HepG2 (cell line): ENCODE measurements around the gene AQP12A. TPM values are rescaled to one million over a fixed set of nuclear protein-coding genes. Genes with fewer than 3 reads are reported as not detected.

ENCODE experiments used
- ATAC-seq: fragments of 200-7000 bp; cut with Tn5 transposase; 3 replicates; pipeline ENCODE4 v1.9.1; 2020; ENCODE audit warnings: mild to moderate bottlenecking, moderate library complexity
- BruUV-seq: library from RNA; stranded (reverse); fragments of 400-500 nt; replicated peaks from 2 replicates; lab custom pipeline; 2021; lab: Mats Ljungman, UMichigan
- CTCF ChIA-PET: fragments of 300-600 bp; formaldehyde crosslinking; extraction: SDS; loops from one replicate; lab custom pipeline; 2021; ENCODE audit warnings: low total read pairs, inconsistent platforms, low intra/inter-chr PET ratio; lab: Yijun Ruan, JAX
- POLR2A ChIA-PET: fragments of 350-600 bp; sonication (Branson Sonifier 250); formaldehyde crosslinking; loops from one replicate; lab custom pipeline; 2020; ENCODE audit warnings: antibody characterized with exemption, inconsistent platforms; lab: Yijun Ruan, JAX
- DNase-seq: peaks from one replicate; pipeline ENCODE4 v3.0.0-alpha.2; 2015; ENCODE audit warnings: low spot score
- FAIRE-seq: peaks from 3 replicates; lab custom pipeline; 2011; peaks lifted over from hg19 to GRCh38; lab: Jason Lieb, UNC
- H2AFZ ChIP-seq: one replicate; pipeline ENCODE4 v1.6.1; 2011; ENCODE audit warnings: low read length, inconsistent platforms
- H3K27ac ChIP-seq: fragments of 300-600 bp; 3 replicates; pipeline ENCODE4 v1.8.0; 2011; ENCODE audit warnings: mixed run types, mild to moderate bottlenecking, mixed read lengths, low read length, inconsistent platforms; ENCODE audit not compliant: insufficient read depth; ENCODE audit errors: extremely low read length
- H3K27me3 ChIP-seq, 2 experiments: fragments of 200-600 bp in 1 of 2; 2 replicates in 1 of 2; 3 replicates in 1 of 2; pipeline versions ENCODE4 v1.6.0 to v1.8.0; 2011; ENCODE audit warnings: low read length in 2 of 2, mild to moderate bottlenecking in 2 of 2, moderate library complexity in 2 of 2, inconsistent platforms in 1 of 2; ENCODE audit not compliant: insufficient read depth in 2 of 2, control insufficient read depth in 1 of 2
- H3K36me3 ChIP-seq, 2 experiments: fragments of 200-600 bp in 1 of 2; replicated peaks in 1 of 2; 2 replicates in 1 of 2; 3 replicates in 1 of 2; pipeline versions ENCODE4 v1.5.1 to v1.8.0; 2011; ENCODE audit warnings: low read length in 2 of 2, inconsistent platforms in 1 of 2; ENCODE audit not compliant: insufficient read depth in 2 of 2, control insufficient read depth in 1 of 2
- H3K4me1 ChIP-seq: 2 replicates; pipeline ENCODE4 v1.5.1; 2012; ENCODE audit warnings: low read length, inconsistent platforms; ENCODE audit not compliant: insufficient read depth
- H3K4me2 ChIP-seq: 2 replicates; pipeline ENCODE4 v1.6.0; 2011; ENCODE audit warnings: low read depth, low read length, inconsistent platforms
- H3K4me3 ChIP-seq, 3 experiments: fragments of 200-600 bp in 1 of 3; sonication (generic), shearing (Covaris generic) in 1 of 3; replicated peaks in 1 of 3; 2 replicates each; pipeline ENCODE4 v1.5.1; 2011 to 2016; ENCODE audit warnings: low read length in 3 of 3, inconsistent platforms in 2 of 3, low read depth in 2 of 3, mild to moderate bottlenecking in 2 of 3, control low read depth in 1 of 3, mixed read lengths in 1 of 3; ENCODE audit not compliant: insufficient read depth in 1 of 3
- H3K79me2 ChIP-seq: one replicate; pipeline ENCODE4 v1.6.1; 2011; ENCODE audit warnings: low read length, inconsistent platforms; ENCODE audit not compliant: insufficient read depth
- H3K9ac ChIP-seq: 2 replicates; pipeline ENCODE4 v1.6.0; 2011; ENCODE audit warnings: mild to moderate bottlenecking, low read depth, low read length, inconsistent platforms; ENCODE audit not compliant: insufficient read depth
- H3K9me3 ChIP-seq: 2 replicates; pipeline ENCODE4 v1.5.1; 2012; ENCODE audit warnings: mild to moderate bottlenecking, low read length
- H4K20me1 ChIP-seq: 2 replicates; pipeline ENCODE4 v1.6.0; 2011; ENCODE audit warnings: inconsistent platforms, mild to moderate bottlenecking, low read length, moderate library complexity; ENCODE audit not compliant: insufficient read depth
- MTF2 ChIP-seq: sonication (generic); formaldehyde crosslinking; IDR thresholded peaks from 2 replicates; pipeline ENCODE4 v1.5.0; 2020; ENCODE audit warnings: missing genetic modification reagents, borderline replicate concordance
- ZSCAN12 ChIP-seq: sonication (generic); formaldehyde crosslinking; IDR thresholded peaks from 2 replicates; pipeline ENCODE4 v1.9.0; 2021; ENCODE audit warnings: mild to moderate bottlenecking, missing genetic modification reagents
- WGBS: methylation state at CpG from one replicate; pipeline ENCODE4 v1.1.6; 2017; ENCODE audit warnings: low lambda C conversion rate; 5-methylcytosine and 5-hydroxymethylcytosine counted together
- in situ Hi-C: cut with HindIII; loops from 2 replicates; pipeline ENCODE4 v1.10.0; 2017; ENCODE audit warnings: low pct_unique_long_range_greater_than_20kb; ENCODE audit not compliant: extremely low pct_ligation_motif_present
- intact Hi-C: fragments of 100-400 bp; cut with micrococcal nuclease; formaldehyde crosslinking; loops from one replicate; pipeline ENCODE4 v1.10.0; 2022; ENCODE audit not compliant: unreplicated experiment
- polyA plus RNA-seq, 8 experiments: library from polyadenylated mRNA; depleted of rRNA in 3 of 8; stranded (reverse) in 7 of 8; unstranded in 1 of 8; fragments of >200 nt; fragmentation: Illumina TruSeq in 4 of 8; extraction: Trizol in 4 of 8; gene quantifications; 2 replicates each; pipeline versions ENCODE4 v1.2.1 to v1.2.3, GENCODE V29; 2011 to 2016; ENCODE audit warnings: low read depth in 4 of 8, missing spikeins in 1 of 8, mixed read lengths in 1 of 8; ENCODE audit not compliant: insufficient read depth in 1 of 8
- total RNA-seq, 5 experiments: library from RNA; depleted of rRNA; stranded (reverse); fragments of >200 nt; fragmentation: Illumina TruSeq; extraction: Trizol; gene quantifications; 2 replicates each; pipeline ENCODE4 v1.2.3, GENCODE V29; 2016; ENCODE audit warnings: low read depth in 1 of 5
- TF ChIP-seq, protein P1 (sequence below): sonication (generic); formaldehyde crosslinking; IDR thresholded peaks from 2 replicates; pipeline ENCODE4 v1.4.0; 2020; ENCODE audit warnings: mild to moderate bottlenecking, missing genetic modification reagents

AQP12A gene
- total and polyA plus RNA-seq, 2 of the 13 experiments (the other 11 are each of a cell fraction or from before 2014, with no cell fraction given): not detected

- TF ChIP-seq, protein P1, sequence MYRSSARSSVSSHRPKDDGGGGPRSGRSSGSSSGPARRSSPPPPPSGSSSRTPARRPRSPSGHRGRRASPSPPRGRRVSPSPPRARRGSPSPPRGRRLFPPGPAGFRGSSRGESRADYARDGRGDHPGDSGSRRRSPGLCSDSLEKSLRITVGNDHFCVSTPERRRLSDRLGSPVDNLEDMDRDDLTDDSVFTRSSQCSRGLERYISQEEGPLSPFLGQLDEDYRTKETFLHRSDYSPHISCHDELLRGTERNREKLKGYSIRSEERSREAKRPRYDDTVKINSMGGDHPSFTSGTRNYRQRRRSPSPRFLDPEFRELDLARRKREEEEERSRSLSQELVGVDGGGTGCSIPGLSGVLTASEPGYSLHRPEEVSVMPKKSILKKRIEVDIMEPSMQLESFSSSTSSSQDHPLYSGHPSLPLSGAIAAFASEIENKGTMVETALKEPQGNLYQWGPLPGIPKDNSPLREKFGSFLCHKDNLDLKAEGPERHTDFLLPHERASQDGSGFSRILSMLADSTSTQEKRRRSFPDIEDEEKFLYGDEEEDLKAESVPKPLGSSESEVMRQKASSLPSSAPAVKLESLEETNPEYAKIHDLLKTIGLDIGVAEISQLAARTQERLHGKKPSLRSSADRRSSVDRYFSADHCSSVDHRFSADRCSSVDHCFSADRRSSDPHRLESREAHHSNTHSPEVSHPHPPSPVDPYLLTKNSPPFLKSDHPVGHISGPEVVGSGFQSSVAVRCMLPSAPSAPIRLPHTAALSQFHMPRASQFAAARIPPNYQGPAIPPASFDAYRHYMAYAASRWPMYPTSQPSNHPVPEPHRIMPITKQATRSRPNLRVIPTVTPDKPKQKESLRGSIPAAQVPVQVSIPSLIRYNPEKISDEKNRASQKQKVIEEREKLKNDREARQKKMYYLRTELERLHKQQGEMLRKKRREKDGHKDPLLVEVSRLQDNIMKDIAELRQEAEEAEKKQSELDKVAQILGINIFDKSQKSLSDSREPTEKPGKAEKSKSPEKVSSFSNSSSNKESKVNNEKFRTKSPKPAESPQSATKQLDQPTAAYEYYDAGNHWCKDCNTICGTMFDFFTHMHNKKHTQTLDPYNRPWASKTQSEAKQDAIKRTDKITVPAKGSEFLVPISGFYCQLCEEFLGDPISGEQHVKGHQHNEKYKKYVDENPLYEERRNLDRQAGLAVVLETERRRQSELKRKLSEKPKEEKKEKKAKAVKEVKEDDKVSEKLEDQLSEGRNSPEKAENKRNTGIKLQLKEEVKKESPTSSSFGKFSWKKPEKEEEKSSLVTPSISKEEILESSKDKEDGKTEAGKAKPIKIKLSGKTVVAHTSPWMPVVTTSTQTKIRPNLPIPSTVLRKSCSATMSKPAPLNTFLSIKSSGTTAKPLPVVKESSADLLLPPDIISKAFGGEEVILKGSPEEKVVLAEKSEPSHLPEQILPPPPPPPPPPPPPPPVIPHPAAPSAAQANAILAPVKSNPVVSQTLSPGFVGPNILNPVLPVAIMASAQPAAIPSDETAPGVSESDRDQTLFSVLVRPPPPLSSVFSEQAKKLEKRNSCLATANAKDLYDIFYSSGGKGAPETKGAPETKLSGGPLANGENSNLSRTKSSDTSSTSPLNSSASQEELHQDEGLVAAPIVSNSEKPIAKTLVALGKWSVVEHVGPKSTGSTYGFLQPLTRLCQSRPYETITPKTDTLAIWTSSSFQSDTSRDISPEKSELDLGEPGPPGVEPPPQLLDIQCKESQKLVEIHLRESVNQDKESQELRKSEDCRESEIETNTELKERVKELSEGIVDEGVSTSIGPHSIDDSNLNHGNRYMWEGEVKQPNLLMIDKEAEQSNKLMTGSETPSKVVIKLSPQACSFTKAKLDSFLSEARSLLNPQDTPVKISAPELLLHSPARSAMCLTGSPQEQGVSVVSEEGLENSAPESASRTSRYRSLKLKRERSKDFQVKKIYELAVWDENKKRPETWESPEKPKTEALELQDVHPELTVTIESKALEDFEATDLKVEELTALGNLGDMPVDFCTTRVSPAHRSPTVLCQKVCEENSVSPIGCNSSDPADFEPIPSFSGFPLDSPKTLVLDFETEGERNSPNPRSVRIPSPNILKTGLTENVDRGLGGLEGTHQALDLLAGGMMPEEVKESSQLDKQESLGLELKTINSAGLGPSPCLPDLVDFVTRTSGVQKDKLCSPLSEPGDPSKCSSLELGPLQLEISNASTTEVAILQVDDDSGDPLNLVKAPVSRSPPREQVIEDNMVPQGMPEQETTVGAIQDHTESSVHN (CRISPR knock-in tag): no peak
- TF ChIP-seq, all 625 proteins: peak for 0
These were observed 20.7 kb upstream of the AQP12A start (continued) for GRCh38 chr2:240670950-240671349.

DNA sequence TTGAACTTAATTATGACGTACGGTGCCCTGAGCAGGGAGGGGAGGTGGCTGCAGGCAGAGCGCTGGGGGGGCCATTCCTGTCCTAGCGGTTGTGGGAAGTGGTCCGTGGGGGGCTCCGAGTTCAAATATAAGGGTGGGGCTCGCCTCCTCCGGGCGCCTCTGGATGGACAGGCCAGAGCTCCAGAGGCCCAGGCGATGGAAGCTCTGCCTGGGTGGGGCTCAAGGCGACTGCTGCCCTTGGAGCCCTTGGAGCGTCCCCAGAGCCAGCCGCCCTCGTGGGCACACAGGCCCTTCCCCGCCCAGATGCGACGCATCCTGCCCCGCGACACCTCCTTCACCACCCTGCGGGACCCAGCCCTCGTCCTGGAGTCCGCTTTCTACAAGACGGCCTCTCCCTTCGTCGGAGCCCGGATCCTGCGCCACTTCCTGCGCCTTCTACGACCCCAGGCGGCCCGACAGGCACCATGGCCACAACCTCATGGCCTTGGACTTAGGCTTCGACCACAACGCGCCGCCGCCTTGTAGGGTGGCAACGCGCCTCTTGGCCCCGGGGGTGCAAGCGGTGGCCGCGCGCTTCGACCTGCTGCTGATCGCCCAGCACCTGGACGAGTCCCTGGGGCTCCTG lies 19.5 kb upstream of the AQP12A start:
- Histone ChIP-seq H3K79me2 (no peaks in the 10 kb centered on the region), H3K4me3 (no peak overlapping the region), H3K9me3 (no peaks in the 10 kb centered on the region), H3K4me2 (no peak overlapping the region), H2AFZ (no peak overlapping the region), H4K20me1 (no peaks in the 10 kb centered on the region), H3K4me1 (no peaks in the 10 kb centered on the region), H3K27me3 (peaks cover 6 to 47% of the 10 kb centered on the region in 2 experiments), H3K27ac (no peak overlapping the region), H3K36me3 (no peaks in the 10 kb centered on the region), H3K9ac (no peak overlapping the region)
- ChIA-PET POLR2A (no interaction called here), CTCF (no interaction called here)
- DNase-seq (no peak), ATAC-seq (no peak), FAIRE-seq (no peak)
- in situ Hi-C loops (no loop called here), intact Hi-C loops (no loop called here)
- TF ChIP-seq MTF2 (no peak), ZSCAN12 (CRISPR knock-in tag) (no peak)
- WGBS: 58% methylated on average over 30 of the region's 46 CpGs
- BruUV-seq: no TSS peak
